NCI-H748 (cell line): ENCODE results near the gene FBRSL1.

Source experiments
- DNase-seq: peaks from one replicate; lab custom pipeline; 2025; ENCODE audit not compliant: unreplicated experiment; lab: John Stamatoyannopoulos, UW

FBRSL1 gene

DNA sequence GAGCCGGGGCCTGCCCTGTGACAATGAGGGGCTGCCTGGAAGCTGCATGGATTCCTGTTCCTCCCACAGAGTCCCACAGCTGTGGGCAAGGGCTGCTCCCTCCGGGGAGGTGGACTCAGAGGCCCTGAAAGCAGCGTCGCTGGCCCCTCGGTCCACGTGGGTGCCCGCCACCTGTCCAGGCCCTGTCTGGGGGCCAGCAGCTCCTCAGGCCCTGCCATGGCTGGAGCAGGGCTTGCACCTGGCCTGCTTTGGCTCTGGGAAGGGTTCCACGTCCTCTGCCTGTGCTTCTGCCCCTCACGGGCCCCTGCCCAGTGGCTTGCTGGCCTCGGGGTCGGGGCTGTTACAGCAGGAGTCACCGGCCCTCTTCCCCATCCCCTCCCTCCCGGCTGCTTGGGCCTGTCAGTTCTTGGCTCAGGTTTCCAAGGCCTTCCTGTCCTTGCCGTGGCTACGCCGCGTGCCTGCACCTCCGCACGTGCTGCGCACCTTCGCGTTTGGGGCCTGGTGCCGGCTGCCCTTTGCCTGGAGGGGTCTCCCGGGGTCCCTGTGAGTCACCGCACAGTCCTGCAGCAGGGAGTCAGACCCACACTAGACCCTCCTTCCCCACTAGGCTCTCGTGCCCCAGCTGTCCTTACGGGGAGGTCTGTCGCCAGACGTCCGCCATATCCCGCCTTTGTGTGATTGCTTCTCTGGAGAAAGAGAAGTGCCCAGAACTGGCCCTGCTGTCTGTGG lies 5.8 kb downstream of the FBRSL1 start:
- DNase-seq: no peak

DNA sequence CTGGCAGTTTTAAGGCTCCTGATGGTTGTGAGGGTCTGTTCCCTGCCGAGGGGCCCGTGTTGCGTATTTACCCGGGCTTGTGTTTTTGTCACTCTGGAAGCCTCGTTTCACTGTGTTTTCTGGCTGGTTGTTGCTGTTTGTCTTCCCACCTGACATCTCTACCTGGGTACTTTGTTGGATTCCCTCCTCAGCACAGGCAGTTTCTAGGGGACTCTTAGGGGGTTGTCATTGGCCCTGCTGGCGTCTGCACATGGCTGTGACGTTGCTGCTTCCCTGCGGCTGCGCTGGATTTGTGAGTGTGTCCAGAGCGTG lies 6.4 kb downstream of the FBRSL1 start:
- no peak for DNase-seq

DNA sequence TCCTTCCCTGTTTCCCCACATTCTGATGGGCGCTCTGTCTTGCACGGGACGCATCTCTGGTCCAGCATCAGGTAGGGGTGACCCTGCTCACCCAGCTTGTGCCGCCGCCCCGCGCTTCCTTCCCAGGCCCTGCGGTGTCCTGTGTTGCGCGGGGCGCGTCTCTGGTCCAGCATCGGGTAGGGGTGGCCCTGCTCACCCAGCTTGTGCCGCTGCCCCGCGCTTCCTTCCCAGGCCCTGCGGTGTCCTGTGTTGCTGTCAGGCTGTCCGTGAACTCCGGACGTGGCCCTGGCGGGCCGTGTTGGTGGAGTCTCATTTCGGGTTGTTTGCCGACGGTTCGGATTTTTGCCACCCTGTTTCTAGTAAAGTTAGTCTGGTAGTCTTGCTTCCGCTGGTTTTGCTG lies 6.8 kb downstream of the FBRSL1 start:
- no peak for DNase-seq

DNA sequence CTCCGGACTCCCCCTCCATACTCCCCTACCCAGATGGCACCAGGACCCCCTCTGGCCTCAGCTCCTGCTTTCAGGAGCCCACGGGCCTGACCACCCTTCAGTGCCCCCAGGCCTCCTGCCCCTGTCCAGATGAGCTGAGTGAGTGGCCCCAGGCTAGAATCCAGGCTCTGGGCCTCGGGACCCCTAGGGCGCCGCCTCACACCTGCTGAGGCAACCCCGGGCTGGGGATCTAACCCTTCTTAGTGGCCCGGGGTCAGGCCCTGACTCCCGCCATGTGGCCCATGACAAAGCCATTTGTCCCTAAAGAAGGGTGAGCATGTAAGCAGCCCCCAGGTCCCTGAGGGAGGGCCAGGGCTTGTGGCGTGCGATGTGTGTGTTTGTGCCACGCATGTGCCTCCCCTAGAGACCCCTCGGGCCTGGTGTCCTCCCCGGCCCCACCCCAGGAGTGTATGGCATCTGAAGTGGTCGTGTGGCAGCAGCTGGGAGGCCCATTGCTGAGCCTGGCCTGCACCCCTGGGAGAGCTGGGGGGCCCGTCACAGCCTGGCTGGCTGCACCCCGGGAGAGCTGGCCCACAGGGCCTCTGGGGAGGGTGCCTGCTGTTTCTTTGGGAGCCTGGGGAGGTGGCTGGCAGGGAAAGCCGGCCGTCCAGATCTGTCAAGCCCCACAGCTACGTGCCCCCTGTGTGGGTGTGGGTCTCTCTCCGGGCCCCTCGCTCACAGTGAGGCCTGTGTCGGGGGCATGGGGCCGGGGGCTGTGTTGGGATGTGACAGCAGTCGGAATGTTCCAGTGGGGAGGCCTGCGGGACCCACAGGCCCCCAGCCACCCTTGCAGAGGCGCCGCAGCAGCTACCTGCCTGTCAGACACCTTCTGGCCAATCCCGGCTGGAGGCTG lies 7.8 kb downstream of the FBRSL1 start:
- no peak for DNase-seq

DNA sequence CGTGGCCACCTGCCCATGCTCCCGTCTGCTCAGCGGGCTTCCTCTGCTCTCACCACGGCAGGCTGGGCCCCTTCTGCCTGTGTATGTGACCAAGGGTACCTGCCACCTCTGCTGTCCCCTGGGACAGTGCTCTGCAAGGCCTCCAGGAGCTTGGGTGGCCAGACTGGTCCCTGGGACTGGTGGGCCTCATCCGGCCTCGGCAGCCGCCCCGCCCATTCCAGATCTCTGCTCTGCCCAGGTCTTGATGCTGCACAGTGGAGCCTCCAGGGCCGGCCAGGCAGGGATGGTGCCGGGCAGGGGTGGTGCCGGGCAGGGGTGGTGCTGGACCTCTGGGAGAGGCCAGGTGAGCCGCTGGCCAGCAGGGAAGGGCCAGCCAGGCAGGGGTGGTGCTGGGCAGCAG lies 9.0 kb downstream of the FBRSL1 start:
- DNase-seq: no peak

DNA sequence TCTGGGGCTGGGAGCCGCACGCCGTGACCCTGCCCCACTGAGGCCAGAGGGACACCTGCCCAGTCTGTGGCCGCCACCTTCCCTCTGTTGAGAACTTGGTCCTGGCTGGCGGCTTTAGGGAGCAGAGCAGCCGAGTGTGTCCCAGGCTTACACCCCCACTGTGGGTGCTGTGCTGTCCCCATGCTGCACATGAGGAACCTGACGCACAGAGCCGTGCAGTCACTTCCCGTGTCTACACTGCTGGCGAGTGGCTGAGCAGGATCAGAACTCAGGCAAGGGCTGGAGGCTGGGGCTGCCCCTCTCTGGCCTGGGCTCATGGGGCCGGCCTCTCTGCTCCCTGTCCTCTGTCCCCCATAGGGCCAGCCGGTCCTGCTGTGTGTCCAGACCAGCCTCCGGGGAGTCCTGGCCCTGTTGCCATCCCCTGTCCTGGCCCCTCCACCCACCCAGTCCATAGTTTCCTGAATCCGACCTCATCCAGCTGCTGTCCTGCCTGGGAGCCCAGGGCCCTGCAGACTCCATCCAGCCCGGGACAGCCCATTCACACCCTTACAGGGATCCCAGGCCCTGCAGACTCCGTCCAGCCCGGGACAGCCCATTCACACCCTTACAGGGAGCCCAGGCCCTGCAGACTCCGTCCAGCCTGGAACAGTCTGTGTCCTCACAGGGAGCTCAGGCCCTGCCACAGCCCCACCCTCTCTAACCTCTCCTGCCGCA lies 10.3 kb downstream of the FBRSL1 start:
- no peak for DNase-seq

DNA sequence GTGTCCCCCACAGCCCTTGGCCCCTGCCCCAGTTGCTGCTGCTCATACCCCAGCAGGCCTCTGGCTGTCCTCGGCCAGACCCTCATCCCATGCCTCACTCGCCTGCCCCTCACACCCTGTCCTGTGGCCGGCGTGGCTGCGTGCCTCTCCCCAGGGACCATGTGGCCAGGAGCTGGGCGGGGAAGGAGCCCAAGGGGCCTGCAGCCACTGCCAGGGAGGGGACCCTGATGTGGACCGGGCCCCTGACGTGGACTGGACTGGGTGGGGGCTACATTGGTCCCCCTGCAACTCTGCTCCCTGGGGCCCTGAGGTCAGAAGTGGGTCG lies 10.9 kb downstream of the FBRSL1 start:
- DNase-seq: no peak

DNA sequence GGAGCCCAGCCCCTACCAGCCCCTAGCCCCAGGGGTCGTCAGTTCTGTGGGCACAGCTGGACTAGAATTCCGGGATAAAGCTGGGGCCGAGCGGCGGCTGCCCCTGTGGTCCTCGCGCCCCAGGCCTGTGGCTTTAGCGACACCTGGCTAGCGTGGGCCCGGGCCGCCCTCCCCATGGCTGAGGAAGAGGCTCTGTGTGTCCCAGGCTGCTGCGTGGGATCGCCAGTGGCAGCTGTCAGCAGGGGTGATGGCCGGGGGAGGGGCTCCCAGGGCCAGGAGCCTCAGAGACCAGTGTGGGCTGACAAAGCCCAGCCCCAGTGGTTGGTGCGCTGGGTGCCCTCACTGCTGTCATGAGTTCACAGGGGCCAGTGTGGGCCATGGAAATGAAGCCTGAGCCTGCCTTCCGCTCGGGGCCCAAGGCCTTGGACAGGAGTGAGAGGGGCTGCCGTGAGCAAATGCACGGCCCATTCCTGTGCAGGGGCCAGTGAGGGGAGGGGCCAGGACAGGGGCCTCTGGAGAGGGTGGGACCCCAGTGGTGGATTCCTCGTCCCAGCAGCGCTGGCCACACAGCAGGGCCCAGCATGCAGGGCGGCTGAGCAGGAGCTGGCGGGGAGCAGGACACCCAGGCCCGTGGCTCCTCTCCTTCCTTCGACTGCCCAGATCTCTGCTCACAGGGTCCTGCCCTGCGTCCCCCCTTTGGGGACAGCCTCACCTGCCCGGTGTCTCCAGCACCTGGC lies 11.4 kb downstream of the FBRSL1 start:
- DNase-seq: no peak

DNA sequence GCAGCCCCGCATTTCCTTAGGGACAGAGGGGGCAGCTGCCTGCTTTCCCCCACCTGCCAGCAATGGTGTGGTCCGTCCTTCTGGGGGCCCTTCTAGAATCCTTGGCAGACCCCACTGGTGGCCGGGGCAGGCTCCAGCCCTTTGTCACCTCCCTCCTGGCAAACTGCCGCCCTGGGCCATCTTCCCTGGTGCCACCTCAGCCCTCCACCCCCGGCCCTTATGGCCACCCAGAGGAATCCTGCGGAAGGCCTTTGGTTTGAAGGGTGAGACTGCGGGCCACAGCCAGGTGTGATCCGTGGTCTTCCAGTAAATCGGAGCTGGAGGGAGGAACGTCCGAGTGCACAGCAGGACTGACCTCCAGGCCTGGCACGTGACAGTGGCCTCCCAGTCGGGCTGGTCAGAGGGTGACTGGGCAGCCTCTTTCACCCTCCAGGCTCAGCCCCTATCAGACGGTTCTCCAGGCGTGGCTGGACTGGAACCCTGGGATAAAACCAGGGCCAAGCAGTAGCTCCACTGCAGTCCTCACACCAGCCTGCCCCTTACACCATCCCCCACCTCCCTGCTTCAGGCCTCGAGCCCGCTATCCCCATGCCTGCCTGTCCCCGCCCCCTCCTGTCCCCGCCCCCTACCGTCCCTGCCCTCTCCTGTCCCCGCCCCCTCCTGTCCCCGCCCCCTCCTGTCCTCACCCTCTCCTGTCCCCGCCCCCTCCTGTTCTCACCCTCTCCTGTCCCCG lies 12.4 kb downstream of the FBRSL1 start:
- DNase-seq: peak; percentile 11

DNA sequence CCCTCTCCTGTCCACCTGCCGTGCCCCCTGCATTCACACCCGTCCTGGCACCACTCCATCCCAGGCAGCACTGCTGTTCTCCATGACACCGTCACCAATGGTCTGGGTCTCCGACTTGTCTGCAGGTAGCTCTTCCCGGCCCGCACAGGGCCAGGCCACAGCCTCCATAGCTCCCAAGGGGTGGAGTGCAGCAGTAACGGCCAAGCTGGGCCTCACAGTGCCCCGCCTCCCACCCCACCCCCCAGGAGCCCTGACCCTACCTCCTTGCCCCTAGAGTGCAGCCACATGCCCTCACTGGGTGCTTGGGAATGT lies 12.9 kb downstream of the FBRSL1 start:
- DNase-seq: no peak

DNA sequence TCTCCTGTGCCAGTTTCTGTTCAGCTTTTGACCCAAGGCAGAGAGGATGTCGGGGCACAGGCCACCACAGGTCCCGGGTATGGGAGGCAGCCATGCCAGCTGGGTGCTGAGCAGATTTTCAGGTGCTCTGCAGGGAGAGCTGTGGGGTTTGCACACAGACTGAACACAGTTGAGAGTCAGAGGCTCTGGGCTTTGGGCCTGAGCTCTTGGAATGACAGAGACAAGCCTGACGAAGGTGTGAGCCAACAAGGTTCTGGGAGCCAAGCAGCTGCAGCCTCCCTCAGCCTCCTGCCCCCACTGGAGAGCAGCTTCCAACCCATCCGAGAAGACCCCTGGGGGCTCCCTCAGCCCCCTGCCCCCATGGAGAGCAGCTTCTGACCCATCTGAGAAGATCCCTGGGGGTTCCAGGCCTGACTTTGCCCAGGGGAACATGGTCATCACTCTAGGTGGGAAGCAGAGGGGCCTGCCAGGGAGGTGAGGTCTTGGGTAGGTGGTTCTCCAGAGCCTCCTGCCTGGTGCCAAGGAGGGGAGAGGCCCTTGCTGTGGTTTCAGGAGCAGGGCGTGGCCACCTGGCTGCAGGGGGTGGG lies 13.8 kb downstream of the FBRSL1 start:
- no peak for DNase-seq

DNA sequence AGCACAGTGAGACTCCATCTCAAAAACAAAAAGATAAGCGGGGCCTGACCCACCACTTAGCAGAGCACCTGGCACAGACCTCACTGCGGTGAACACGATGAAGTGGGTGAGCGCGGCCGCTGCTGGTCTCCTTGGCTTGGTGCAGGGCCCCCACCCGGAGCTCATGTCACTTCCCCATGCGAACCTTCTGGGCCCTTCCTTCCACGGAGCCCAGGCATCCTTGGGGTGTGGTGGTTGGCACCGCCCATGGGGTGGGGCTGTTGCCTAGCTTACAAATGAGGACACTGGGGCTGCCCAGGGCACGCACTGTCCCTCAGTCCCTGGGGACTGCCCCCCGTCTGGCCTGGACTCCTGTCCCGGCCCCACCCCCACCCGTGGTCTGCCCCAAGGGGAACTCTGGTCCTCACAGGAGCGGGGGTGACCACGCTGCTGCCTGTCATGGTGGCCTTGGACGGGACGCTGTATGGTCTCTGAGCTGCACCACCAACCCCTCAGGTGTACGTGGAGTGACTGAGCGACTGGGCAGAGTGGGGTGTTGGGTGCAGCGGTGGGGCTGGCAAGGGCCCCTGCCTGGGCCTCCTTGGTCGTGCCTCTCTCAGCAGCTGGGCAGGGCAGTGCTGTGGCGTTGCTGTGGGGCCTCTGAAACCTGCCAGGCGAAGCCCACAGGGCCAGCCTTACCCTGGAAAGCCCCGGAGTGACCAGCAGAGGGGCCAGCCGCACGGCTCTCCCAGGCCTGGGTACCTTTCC lies 15.3 kb downstream of the FBRSL1 start:
- DNase-seq: no peak

DNA sequence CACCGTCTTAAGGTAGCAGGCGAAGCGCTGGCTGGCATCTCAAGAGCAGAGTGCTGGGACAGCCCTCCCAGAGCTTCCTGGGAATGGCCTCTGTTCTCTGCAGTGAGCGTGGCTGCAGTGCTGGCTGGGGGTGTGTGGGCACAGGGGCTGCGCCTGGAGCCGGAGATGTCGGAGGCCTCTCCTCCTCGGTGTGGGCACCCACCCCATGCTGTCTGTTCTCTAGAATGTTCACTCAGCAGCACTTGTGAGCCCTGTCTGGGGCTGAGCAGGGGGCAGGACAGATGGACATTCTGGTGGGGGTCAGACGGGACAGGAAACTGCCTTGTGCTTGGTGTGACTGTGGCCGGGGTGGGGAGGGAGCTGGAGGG lies 15.9 kb downstream of the FBRSL1 start:
- DNase-seq: no peak

DNA sequence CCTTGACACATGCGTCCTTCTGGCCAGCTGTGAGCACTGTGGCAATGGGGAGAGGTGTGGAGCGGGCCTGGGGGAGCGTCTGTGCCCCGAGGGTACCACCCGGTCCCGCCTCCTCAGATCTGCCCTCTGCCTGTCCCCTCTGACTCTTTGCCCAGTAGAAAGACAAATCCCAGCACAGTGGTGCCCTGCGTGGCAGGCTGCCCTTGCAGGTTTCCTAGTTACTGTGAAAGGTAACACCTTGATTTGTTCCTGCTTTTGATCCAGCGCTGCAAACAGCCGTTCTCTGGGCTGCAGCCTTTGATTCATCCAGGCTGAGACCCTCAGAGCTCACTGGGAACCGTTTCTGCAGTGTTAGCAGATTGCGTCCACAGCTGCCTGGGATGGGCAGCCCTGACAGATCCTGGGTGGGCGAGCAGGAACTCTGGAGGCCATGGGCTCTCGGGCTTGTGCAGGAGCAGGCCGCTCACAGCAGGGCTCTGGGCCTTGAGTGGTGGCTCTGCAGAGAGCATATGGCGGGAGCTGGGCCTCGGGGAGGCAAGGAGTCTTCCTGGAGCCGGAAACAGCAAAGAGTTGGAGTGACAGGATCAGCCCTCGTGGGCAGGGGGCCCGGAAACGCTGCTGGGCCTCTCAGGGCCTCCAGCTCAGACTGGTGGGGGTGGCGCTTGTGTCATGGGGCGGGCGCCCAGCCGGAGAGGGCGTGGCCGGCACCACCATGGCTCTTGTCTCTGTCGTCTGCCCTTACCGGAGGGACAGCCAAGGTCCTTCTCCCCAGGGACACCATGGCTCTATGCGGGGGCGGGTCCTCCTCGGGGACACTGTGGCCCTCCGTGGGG lies 16.6 kb downstream of the FBRSL1 start:
- DNase-seq: no peak

DNA sequence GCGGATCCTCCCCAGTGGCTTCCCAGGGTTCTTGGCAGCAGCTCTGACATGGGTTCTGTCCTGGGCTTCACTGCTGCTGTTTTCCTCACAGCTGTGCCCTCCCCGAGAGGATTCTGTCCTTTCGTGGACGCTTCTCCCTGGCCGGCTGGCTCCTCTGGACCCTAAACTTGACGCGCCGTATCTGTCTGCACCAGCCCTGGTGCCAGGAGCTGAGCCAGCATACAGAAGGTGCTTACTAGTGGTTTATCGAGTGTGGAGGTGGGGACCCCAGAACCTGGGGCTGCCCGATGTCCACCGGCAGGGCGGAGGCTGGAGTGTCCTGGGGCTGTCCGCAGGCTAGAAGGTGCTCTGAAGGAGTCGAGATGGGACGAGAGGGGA lies 17.2 kb downstream of the FBRSL1 start:
- no peak for DNase-seq

DNA sequence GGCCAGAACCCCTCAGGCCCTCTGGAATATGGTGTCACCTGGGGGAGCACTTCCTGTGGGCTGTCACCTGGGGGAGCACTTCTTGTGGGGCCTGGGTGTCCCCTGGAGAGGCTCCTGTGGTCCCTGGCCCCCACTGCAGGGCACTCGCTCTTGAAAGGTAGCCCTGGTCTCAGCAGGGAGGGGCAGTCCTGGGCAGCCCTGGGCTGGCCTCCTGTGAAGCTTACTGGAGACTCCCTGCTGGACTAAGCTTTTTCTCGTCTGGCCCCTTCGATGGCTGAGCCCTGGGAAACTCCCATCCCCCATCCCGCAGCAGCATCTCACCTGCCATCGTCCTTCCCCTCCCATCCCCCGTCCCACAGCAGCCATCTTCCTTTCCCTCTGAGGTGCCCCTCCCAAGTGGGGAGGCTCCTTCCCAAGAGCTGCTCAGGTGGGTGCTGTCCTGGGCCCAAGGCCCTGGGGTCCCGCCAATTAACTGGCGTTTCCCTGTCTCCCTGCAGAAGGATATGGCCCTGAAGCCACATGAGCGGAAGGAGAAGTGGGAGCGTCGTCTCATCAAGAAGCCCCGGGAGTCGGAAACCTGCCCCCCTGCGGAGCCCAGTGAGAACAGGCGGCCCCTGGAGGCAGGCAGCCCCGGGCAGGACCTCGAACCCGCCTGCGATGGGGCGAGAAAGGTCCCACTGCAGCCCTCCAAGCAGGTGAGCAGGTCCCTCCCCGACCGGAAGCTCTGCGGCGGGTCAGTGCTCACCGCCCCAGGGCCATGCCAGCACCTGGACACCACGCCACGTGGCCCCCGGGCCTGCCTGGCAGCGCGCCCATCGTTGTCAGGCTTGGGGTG lies 17.9 kb downstream of the FBRSL1 start:
- no peak for DNase-seq

DNA sequence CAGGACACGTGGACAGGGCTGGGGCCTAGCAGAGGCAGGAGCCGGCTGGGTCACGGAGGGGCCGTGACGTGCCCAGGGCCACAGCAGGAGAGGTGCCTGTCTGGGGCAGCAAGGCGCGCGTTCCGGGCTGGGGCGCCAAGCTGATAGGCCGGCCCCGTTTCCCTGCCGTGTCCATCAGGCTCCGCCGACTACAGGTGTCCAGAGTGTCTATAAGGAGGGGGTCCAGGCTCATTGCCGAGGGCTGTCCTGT lies 18.5 kb downstream of the FBRSL1 start:
- no peak for DNase-seq

DNA sequence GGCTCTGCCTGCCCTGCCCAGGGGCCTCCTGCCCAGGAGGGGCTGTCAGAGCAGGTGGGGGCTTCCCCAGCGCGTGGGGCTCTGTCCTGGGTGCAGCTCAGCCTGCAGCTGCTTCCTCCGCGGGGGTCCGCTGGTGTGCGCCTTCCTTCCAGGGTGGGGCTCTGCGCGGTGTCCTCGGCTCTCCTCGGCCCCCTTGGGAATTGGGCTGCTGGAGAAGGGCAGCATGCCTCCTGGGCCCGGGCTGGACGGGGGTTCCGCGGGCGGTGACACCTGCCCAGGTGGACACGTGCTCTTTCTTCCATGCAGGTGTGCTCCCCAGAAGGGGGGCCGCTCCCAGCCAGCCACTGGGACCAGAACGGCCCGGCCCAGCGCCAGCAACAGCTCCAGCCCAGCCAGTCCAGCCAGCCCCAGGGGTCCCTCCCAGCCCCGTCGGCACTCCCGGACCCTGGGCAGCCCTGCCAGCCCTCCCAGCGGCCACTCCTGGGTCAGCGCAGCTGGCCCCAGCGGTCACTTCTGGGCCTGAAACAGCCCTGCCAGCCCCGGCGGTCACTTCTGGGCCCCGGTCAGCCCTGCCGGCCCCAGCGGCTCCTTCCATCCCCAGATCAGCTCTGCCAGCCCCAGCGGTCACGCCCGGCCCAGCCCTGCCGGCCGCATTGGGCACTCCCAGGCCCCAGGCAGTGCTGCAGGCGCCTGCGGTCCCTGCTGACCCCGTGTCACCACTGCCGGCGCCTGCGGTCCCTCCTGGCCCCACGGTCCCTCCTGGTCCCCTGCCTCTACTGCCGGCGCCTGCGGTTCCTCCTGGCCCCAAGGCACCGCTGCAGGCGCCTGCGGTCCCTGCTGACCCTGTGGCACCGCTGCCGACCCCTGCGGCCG lies 19.1 kb downstream of the FBRSL1 start:
- no peak for DNase-seq
